ENCODE measurements around the gene ZNF175.

The ZNF175 gene

GRCh38 chr19:51549533-51550324 lies 21.4 kb upstream of the ZNF175 start:
- no peak overlapping the region for H3K4me3 ChIP-seq (ENCODE audit: control insufficient read depth, low read depth, low read length)
- no peak for DNase-seq (ENCODE audit: low read depth)
- no peak for TF ChIP-seq CTCF (conservative IDR thresholded peaks at IDR 0.05; ENCODE audit: control insufficient read depth, insufficient read depth, low read depth, low read length)

- TF ChIP-seq CTCF (conservative IDR thresholded peaks at IDR 0.05; ENCODE audit: control insufficient read depth, insufficient read depth, low read depth, low read length) = no peak
Observed at GRCh38 chr19:51550848-51551672, 20.0 kb upstream of the ZNF175 start.

GRCh38 chr19:51551673-51552432 lies 19.2 kb upstream of the ZNF175 start:
- H3K4me3 ChIP-seq (ENCODE audit: control insufficient read depth, low read depth, low read length) = no peak overlapping the region
- no peak for TF ChIP-seq CTCF (conservative IDR thresholded peaks at IDR 0.05; ENCODE audit: control insufficient read depth, insufficient read depth, low read depth, low read length)

More at GRCh38 chr19:51550848-51551672, 20.0 kb upstream of the ZNF175 start:
- no peak for DNase-seq (ENCODE audit: low read depth)
- H3K4me3 ChIP-seq (ENCODE audit: control insufficient read depth, low read depth, low read length) = no peak overlapping the region

GRCh38 chr19:51552608-51552995 lies 18.5 kb upstream of the ZNF175 start:
- TF ChIP-seq CTCF (conservative IDR thresholded peaks at IDR 0.05; ENCODE audit: control insufficient read depth, insufficient read depth, low read depth, low read length) = no peak
- DNase-seq (ENCODE audit: low read depth) = no peak
- H3K4me3 ChIP-seq (ENCODE audit: control insufficient read depth, low read depth, low read length) = no peak overlapping the region

More at GRCh38 chr19:51551673-51552432, 19.2 kb upstream of the ZNF175 start:
- no peak for DNase-seq (ENCODE audit: low read depth)

GRCh38 chr19:51552996-51553725 lies 17.9 kb upstream of the ZNF175 start:
- no peak overlapping the region for H3K4me3 ChIP-seq (ENCODE audit: control insufficient read depth, low read depth, low read length)
- peak; percentile 51 for DNase-seq (ENCODE audit: low read depth)
- TF ChIP-seq CTCF (conservative IDR thresholded peaks at IDR 0.05; ENCODE audit: control insufficient read depth, insufficient read depth, low read depth, low read length) = no peak

GRCh38 chr19:51559240-51559639 lies 11.8 kb upstream of the ZNF175 start:
- H3K4me3 ChIP-seq (ENCODE audit: control insufficient read depth, low read depth, low read length) = no peak overlapping the region
- DNase-seq (ENCODE audit: low read depth) = no peak
- no peak for TF ChIP-seq CTCF (conservative IDR thresholded peaks at IDR 0.05; ENCODE audit: control insufficient read depth, insufficient read depth, low read depth, low read length)

All from fibroblast of mammary gland (primary cell).